Muscle layer of duodenum (tissue), 2 donors: ENCODE results near the gene ANK2.

Experiments used
- H3K27ac ChIP-seq: one replicate; pipeline ENCODE4 v1.7.0; 2013; ENCODE audit warnings: mild to moderate bottlenecking, low read length
- H3K27me3 ChIP-seq: one replicate; pipeline ENCODE4 v1.7.0; 2013; ENCODE audit warnings: low read depth, mild to moderate bottlenecking, control low read depth, low read length
- H3K36me3 ChIP-seq, 2 donors: one replicate each; pipeline ENCODE4 v1.7.0; 2013; ENCODE audit warnings: low read length in 2 of 2, control low read depth in 1 of 2, mild to moderate bottlenecking in 1 of 2; ENCODE audit not compliant: insufficient read depth in 2 of 2, control insufficient read depth in 1 of 2
- H3K4me1 ChIP-seq, 2 donors: one replicate each; pipeline ENCODE4 v1.7.0; 2013; ENCODE audit warnings: low read length in 2 of 2, mild to moderate bottlenecking in 2 of 2, control low read depth in 1 of 2, moderate library complexity in 1 of 2; ENCODE audit not compliant: insufficient read depth in 2 of 2, control insufficient read depth in 1 of 2
- H3K4me3 ChIP-seq, 2 donors: one replicate each; pipeline ENCODE4 v1.7.0; 2013; ENCODE audit warnings: low read length in 2 of 2, low read depth in 1 of 2, mild to moderate bottlenecking in 1 of 2
- H3K9me3 ChIP-seq, 2 donors: one replicate each; pipeline ENCODE4 v1.7.0; 2013; ENCODE audit warnings: low read length in 2 of 2, control low read depth in 1 of 2, mild to moderate bottlenecking in 1 of 2; ENCODE audit not compliant: control insufficient read depth in 1 of 2
- donor health status: healthy.

Gene ANK2

GRCh38 chr4:113316879-113317278 is 267.4 kb downstream of the ANK2 start:
- Histone ChIP-seq H3K4me1 (no peaks in the 10 kb centered on the region), H3K9me3 (no peaks in the 10 kb centered on the region), H3K27ac (no peak overlapping the region), H3K4me3 (no peak overlapping the region), H3K27me3 (no peaks in the 10 kb centered on the region), H3K36me3 (peaks cover 3 to 14% of the 10 kb centered on the region in 2 donors)

GRCh38 chr4:113317523-113317922 is 268.1 kb downstream of the ANK2 start:
- Histone ChIP-seq H3K27ac (no peak overlapping the region), H3K9me3 (no peaks in the 10 kb centered on the region), H3K4me3 (no peak overlapping the region), H3K4me1 (no peaks in the 10 kb centered on the region), H3K36me3 (peaks cover 3 to 14% of the 10 kb centered on the region in 2 donors), H3K27me3 (no peaks in the 10 kb centered on the region)

- no peak overlapping the region for H3K27ac ChIP-seq
- H3K4me1 ChIP-seq = no peaks in the 10 kb centered on the region
- no peak overlapping the region for H3K4me3 ChIP-seq
- no peaks in the 10 kb centered on the region for H3K9me3 ChIP-seq
- H3K36me3 ChIP-seq = peaks cover 3 to 14% of the 10 kb centered on the region in 2 donors
- H3K27me3 ChIP-seq = no peaks in the 10 kb centered on the region
These were observed 273.3 kb downstream of the ANK2 start for GRCh38 chr4:113322736-113323135.

GRCh38 chr4:113325876-113326615 is 276.6 kb downstream of the ANK2 start:
- H3K27ac ChIP-seq = no peak overlapping the region

GRCh38 chr4:113327494-113327893 is 278.0 kb downstream of the ANK2 start:
- H3K27ac ChIP-seq = no peak overlapping the region
- peaks cover 12 to 15% of the 10 kb centered on the region in 2 donors for H3K36me3 ChIP-seq
- no peaks in the 10 kb centered on the region for H3K4me1 ChIP-seq
- H3K4me3 ChIP-seq = no peak overlapping the region
- no peaks in the 10 kb centered on the region for H3K9me3 ChIP-seq
- no peaks in the 10 kb centered on the region for H3K27me3 ChIP-seq

More at GRCh38 chr4:113325876-113326615, 276.6 kb downstream of the ANK2 start:
- Histone ChIP-seq H3K27me3 (no peaks in the 10 kb centered on the region), H3K4me1 (no peaks in the 10 kb centered on the region), H3K4me3 (no peak overlapping the region), H3K36me3 (peaks cover 8 to 12% of the 10 kb centered on the region in 2 donors), H3K9me3 (no peaks in the 10 kb centered on the region)

- Histone ChIP-seq H3K9me3 (no peaks in the 10 kb centered on the region), H3K27me3 (no peaks in the 10 kb centered on the region), H3K36me3 (peaks cover 18 to 19% of the 10 kb centered on the region in 2 donors), H3K4me3 (no peak overlapping the region), H3K4me1 (no peaks in the 10 kb centered on the region), H3K27ac (no peak overlapping the region)
These were observed 279.1 kb downstream of the ANK2 start for GRCh38 chr4:113328514-113328913.

GRCh38 chr4:113330200-113330599 is 280.7 kb downstream of the ANK2 start:
- Histone ChIP-seq H3K27ac (no peak overlapping the region), H3K4me1 (no peaks in the 10 kb centered on the region), H3K36me3 (peaks cover 19 to 22% of the 10 kb centered on the region in 2 donors), H3K4me3 (no peak overlapping the region), H3K27me3 (no peaks in the 10 kb centered on the region), H3K9me3 (no peaks in the 10 kb centered on the region)

- no peaks in the 10 kb centered on the region for H3K27me3 ChIP-seq
- H3K4me3 ChIP-seq = no peak overlapping the region
- no peaks in the 10 kb centered on the region for H3K9me3 ChIP-seq
- no peak overlapping the region for H3K27ac ChIP-seq
- H3K4me1 ChIP-seq = no peaks in the 10 kb centered on the region
- peaks cover 27 to 34% of the 10 kb centered on the region in 2 donors for H3K36me3 ChIP-seq
These were observed 282.4 kb downstream of the ANK2 start for GRCh38 chr4:113331811-113332210.

GRCh38 chr4:113332701-113333100 is 283.2 kb downstream of the ANK2 start:
- no peak overlapping the region for H3K27ac ChIP-seq
- H3K4me1 ChIP-seq = no peaks in the 10 kb centered on the region
- H3K9me3 ChIP-seq = no peaks in the 10 kb centered on the region
- no peaks in the 10 kb centered on the region for H3K27me3 ChIP-seq
- H3K36me3 ChIP-seq = peaks cover 30 to 36% of the 10 kb centered on the region in 2 donors
- H3K4me3 ChIP-seq = no peak overlapping the region

GRCh38 chr4:113335746-113336145 is 286.3 kb downstream of the ANK2 start:
- Histone ChIP-seq H3K27me3 (no peaks in the 10 kb centered on the region), H3K27ac (no peak overlapping the region), H3K9me3 (no peaks in the 10 kb centered on the region), H3K4me1 (no peaks in the 10 kb centered on the region), H3K4me3 (no peak overlapping the region), H3K36me3 (peaks cover 25 to 37% of the 10 kb centered on the region in 2 donors)

- Histone ChIP-seq H3K27ac (no peak overlapping the region), H3K4me3 (no peak overlapping the region), H3K27me3 (no peaks in the 10 kb centered on the region), H3K4me1 (no peaks in the 10 kb centered on the region), H3K36me3 (peaks cover 17 to 34% of the 10 kb centered on the region in 2 donors), H3K9me3 (no peaks in the 10 kb centered on the region)
These were observed 287.1 kb downstream of the ANK2 start for GRCh38 chr4:113336556-113336955.

GRCh38 chr4:113339430-113339813 is 290.0 kb downstream of the ANK2 start:
- Histone ChIP-seq H3K4me3 (no peak overlapping the region), H3K27me3 (no peaks in the 10 kb centered on the region), H3K27ac (no peak overlapping the region), H3K9me3 (no peaks in the 10 kb centered on the region), H3K36me3 (peaks cover 16 to 34% of the 10 kb centered on the region in 2 donors), H3K4me1 (no peaks in the 10 kb centered on the region)
